ENCODE measurements around the gene AKAP17A. TPM values are rescaled to one million over a fixed set of nuclear protein-coding genes. Genes with fewer than 3 reads are reported as not detected.

AKAP17A gene
- total and polyA plus RNA-seq, 10 donors: 36.6 to 88.9 (median 70.0) TPM

GRCh38 chrX:1598021-1598875 is 6.8 kb downstream of the AKAP17A start:
- peak; percentile 69 for DNase-seq
- Histone ChIP-seq H3K27me3 (replicated peaks in 1 of 7) (no peaks in the 10 kb centered on the region), H3K36me3 (peaks cover 5 to 98% (median 95%) of the 10 kb centered on the region in 6 donors), H3K4me1 (peaks cover 13 to 52% (median 23%) of the 10 kb centered on the region in 6 donors), H3K4me3 (no peak overlapping the region), H3K27ac (peak overlapping the region in 4 of 8 donors; percentile 6 to 33 (median 20)), H3K9me3 (peaks cover 0 to 10% (median 0%) of the 10 kb centered on the region in 8 donors)
- intact Hi-C loops (cut with DNase I; ENCODE audit: low total_unique reads): no loop called here
- WGBS, 5 donors: 81 to 85% (median 82%) methylated on average over 24 to 50 of the region's 50 CpGs
- TF ChIP-seq CTCF (IDR thresholded peaks at IDR 0.05 in 8 of 11, conservative IDR thresholded peaks at IDR 0.05 in 3 of 11) (no peak), POLR2AphosphoS5 (IDR thresholded peaks at IDR 0.05) (peak in 1 of 3 donors; percentile 46)

GRCh38 chrX:1598876-1599790 is 7.7 kb downstream of the AKAP17A start:
- H3K4me3 ChIP-seq: no peak overlapping the region
- H3K4me1 ChIP-seq: peaks cover 4 to 43% (median 15%) of the 10 kb centered on the region in 6 donors
- H3K27me3 ChIP-seq (replicated peaks in 1 of 7): no peaks in the 10 kb centered on the region
- peaks cover 0 to 10% (median 0%) of the 10 kb centered on the region in 8 donors for H3K9me3 ChIP-seq
- DNase-seq: peak; percentile 73
- TF ChIP-seq POLR2A (IDR thresholded peaks at IDR 0.05): no peak
- TF ChIP-seq POLR2AphosphoS5 (IDR thresholded peaks at IDR 0.05): peak in 1 of 3 donors; percentile 42
- H3K36me3 ChIP-seq: peaks cover 4 to 98% (median 93%) of the 10 kb centered on the region in 6 donors
- intact Hi-C loops (cut with DNase I; ENCODE audit: low total_unique reads): no loop called here
- 84 to 91% (median 89%) methylated on average over 48 to 57 of the region's 57 CpGs for WGBS, 5 donors
- peak overlapping the region in 1 of 8 donors; percentile 11 for H3K27ac ChIP-seq

GRCh38 chrX:1599791-1600405 is 8.5 kb downstream of the AKAP17A start:
- intact Hi-C loops (cut with DNase I; ENCODE audit: low total_unique reads): no loop called here
- WGBS, 5 donors: 91 to 98% (median 96%) methylated on average over 20 to 36 of the region's 36 CpGs
- H3K36me3 ChIP-seq: peaks cover 2 to 98% (median 86%) of the 10 kb centered on the region in 6 donors
- H3K27ac ChIP-seq: no peak overlapping the region
- H3K4me3 ChIP-seq: no peak overlapping the region
- H3K27me3 ChIP-seq (replicated peaks in 1 of 7): no peaks in the 10 kb centered on the region
- no peak for TF ChIP-seq CTCF (IDR thresholded peaks at IDR 0.05 in 8 of 11, conservative IDR thresholded peaks at IDR 0.05 in 3 of 11)
- TF ChIP-seq POLR2AphosphoS5 (IDR thresholded peaks at IDR 0.05): peak in 1 of 3 donors; percentile 1
- TF ChIP-seq POLR2A (IDR thresholded peaks at IDR 0.05): no peak
- peaks cover 0 to 35% (median 7%) of the 10 kb centered on the region in 6 donors for H3K4me1 ChIP-seq
- H3K9me3 ChIP-seq: peaks cover 0 to 10% (median 0%) of the 10 kb centered on the region in 8 donors
- DNase-seq: peak; percentile 72

- TF ChIP-seq POLR2A (IDR thresholded peaks at IDR 0.05) (no peak), CTCF (IDR thresholded peaks at IDR 0.05 in 8 of 11, conservative IDR thresholded peaks at IDR 0.05 in 3 of 11) (no peak), POLR2AphosphoS5 (IDR thresholded peaks at IDR 0.05) (peak in 1 of 3 donors; percentile 27)
- WGBS, 5 donors: 95 to 99% (median 97%) methylated on average over 29 to 52 of the region's 52 CpGs
These were observed 9.1 kb downstream of the AKAP17A start for GRCh38 chrX:1600406-1601050.

More at GRCh38 chrX:1600406-1601050, 9.1 kb downstream of the AKAP17A start:
- Histone ChIP-seq H3K4me1 (peaks cover 0 to 29% (median 7%) of the 10 kb centered on the region in 6 donors), H3K36me3 (peaks cover 2 to 98% (median 83%) of the 10 kb centered on the region in 6 donors), H3K4me3 (no peak overlapping the region), H3K27ac (no peak overlapping the region), H3K27me3 (replicated peaks in 1 of 7) (no peaks in the 10 kb centered on the region), H3K9me3 (peaks cover 0 to 10% (median 0%) of the 10 kb centered on the region in 8 donors)
- intact Hi-C loops (cut with DNase I; ENCODE audit: low total_unique reads): no loop called here
- DNase-seq: peak; percentile 66
